Measurements from ENCODE around the gene CHRNG. TPM values are rescaled to one million over a fixed set of nuclear protein-coding genes. Genes with fewer than 3 reads are reported as not detected.

Gene CHRNG
- polyA plus RNA-seq, 4 donors: 0.73 to 2.2 (median 1.5) TPM

DNA sequence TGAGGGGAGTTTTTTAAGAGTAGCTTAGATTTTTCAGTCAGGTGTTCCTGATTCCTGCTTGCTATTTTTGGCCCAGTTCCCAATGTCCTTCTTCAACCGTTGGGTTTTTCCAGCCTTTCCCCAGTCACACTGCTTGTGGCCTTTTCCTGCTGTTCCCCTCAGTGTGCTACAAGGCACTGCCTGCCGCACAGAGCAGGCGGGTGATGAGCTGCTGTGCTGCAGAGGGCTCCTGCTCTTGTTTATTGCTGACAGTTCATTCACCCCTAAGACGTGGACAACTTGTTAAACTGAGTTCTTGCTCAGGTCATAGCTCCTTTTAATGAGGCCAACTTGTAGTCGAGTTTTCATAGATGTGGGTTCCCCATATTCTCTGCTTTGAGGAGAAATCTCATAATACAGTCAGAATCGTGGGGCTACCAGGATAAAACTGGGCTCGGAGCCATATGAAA lies 31.6 kb downstream of the CHRNG start:
- no peak for DNase-seq (ENCODE audit: low read depth in 4 of 4, low spot score in 3 of 4)

DNA sequence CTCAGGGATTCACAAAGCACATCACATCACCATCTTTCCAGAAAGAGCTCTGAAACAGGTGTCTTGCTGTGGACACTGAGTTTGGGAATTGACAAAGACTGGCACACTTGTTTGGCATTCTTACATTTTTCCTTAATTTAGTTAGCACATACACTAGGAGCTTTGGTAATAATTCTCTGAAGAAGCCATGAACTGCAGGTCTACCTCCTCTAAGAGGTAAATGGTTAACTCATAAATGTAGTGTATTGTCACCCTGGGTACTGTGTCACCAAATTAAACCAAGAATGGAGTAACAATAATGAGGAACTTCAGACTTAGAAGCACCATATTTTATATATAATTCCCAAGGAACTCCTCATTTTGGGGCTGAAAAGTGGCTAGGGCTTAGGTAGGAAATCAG lies 33.5 kb downstream of the CHRNG start:
- no peak for DNase-seq (ENCODE audit: low read depth in 4 of 4, low spot score in 3 of 4)

DNA sequence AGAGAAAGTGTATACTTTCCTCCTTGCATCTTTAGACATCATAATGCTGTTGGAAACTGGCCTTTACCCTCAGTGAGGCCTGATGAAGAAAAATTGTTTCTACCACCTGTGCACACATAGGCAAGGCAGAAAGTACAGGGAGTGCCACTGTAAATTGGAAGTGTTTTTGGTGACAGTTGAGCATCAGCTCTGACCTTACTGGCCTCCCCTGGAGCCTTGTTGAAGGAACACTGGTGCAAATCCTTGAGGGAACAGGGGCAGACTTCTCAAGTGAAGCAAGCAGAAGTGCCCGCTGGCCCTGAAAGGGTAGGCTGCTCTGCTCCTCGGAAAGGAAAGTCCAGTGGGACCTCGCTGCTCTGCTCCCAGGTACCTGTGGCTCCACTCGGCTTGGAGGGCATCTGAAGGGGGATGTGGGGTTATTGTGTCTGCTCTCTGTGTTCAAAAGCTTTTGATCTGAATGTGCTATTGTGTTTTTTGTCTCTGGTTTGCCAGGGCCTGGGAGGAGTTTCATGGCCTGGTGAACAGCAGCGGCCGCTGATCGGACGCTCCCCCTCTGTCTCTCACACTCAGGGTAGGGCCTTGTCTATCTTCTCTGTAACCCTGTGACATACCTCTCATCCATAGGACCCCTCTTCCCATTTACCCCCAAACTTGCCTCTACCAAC lies 34.4 kb downstream of the CHRNG start:
- no peak for DNase-seq (ENCODE audit: low read depth in 4 of 4, low spot score in 3 of 4)

DNA sequence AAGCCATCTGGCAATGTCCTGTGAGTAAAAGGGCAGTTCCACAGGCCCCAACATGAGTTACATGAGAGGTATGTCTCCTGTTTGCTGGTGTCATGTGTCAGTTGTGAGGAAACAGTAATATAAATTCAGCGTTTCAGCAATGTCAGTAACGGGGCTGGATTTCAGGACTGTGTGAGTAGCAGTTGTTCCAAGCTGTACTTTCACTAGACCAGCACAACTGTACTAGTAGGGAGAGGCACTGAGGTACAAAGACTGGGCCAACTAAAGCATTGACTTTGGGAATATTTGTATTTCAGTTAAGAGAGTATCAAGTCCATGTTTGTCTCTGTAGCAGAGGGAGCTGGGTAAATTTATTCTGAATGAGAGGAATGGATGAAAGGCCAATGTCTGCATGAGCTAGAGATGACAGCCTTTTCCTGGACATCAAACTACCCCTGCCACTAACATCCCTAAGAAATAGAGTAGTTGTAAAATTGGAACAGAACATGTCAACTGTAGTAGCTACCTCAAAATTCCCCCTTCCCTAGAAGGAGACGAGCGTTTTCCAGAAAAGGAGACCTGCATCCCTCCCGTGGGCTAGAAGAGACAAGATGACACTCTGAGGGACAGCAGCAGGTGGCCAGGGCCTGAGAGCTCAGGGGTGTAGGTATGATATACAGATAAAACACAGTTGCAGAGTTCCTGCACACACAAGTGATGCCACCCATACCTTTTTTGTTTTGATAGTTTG lies 35.3 kb downstream of the CHRNG start:
- no peak for DNase-seq (ENCODE audit: low read depth in 4 of 4, low spot score in 3 of 4)

DNA sequence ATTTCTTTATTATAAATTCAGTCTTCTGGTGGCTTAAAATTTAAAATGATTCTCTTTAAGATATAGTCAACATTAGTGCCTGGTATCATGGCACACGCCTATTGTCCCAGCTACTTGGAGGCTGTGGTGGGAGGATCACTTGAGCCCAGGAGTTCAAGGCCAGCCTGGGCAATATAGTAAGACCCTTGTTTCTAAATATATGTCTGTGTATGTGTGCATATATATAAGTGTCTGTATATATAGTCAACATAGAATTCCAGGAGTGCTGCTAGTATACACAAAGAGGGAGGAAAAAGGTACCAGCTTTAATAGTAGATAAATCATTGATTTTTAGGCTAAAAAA lies 35.9 kb downstream of the CHRNG start:
- DNase-seq (ENCODE audit: low read depth in 4 of 4, low spot score in 3 of 4): no peak

DNA sequence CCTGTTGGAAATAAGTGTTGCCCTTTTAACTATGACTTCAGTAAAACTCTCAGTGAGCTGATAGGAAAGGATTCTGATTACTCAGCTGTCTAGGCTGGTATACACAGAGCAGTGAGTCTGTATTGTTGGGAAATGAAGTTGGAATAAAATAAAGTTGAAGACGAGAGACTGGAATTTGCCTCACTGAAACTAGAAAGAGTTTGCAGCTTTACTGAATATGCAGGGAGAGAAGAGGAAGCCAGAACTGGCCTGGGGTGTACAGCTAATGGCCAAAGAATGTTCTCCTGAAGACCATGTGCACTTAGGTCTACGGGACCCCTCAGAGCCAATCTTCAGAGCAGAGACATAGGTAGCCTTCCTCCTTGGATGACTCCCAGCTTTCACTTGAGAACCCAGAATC lies 37.5 kb downstream of the CHRNG start:
- DNase-seq (ENCODE audit: low read depth in 4 of 4, low spot score in 3 of 4): no peak

DNA sequence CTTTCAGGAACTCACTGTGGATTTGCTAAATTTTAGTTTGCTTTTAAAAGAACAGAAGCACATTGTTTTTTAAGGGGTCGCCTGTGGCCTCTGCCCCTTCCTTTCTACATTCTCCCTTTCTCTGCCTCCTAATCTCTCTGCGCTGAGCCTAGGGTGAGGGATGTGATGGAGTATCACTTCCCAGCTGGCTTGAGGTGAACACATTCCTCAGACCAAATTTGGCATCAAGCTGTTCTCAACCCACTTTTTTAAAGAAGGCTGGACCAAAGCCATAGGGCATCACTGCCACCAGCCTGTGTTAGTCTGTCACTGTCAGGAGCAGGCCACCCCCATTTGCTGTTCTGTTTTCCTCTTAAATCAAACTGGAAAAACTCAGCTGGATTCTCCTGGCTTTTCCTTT lies 38.3 kb downstream of the CHRNG start:
- no peak for DNase-seq (ENCODE audit: low read depth in 4 of 4, low spot score in 3 of 4)

DNA sequence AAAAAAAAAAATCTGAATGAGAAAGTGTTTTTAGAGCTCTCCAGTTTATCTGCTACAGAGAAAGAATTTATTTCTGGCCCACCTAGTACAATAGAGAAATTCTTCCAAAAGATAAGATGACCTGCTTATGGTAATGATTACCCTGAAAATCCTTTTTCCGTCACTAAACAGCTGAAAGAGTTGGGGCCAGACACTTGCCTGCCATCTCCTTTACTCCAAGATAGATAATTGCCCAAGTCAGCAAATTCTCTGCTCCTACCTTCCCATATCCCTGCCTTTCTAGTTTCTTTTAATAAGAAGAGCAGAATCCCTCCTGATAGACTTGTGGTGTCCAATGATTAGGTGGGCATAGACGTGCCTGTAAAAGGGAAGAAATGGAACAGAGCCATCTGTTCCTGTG lies 39.1 kb downstream of the CHRNG start:
- DNase-seq (ENCODE audit: low read depth in 4 of 4, low spot score in 3 of 4): no peak

DNA sequence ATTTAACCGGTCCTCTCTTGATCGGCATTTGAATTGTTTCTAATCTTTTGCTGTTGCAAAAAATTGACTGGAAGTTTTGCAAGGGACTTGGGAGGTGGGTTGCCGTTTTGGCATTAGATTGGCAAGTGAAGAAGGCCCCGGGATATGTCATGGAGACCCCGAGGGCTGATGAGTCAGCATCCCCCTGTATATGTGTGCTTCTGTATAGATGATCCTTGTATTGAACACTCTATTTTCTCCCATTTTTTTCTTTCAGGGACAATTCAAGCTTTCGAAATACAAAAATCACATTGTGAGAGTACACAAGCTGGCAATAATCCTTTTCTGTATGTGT lies 41.1 kb downstream of the CHRNG start:
- no peak for DNase-seq (ENCODE audit: low read depth in 4 of 4, low spot score in 3 of 4)

DNA sequence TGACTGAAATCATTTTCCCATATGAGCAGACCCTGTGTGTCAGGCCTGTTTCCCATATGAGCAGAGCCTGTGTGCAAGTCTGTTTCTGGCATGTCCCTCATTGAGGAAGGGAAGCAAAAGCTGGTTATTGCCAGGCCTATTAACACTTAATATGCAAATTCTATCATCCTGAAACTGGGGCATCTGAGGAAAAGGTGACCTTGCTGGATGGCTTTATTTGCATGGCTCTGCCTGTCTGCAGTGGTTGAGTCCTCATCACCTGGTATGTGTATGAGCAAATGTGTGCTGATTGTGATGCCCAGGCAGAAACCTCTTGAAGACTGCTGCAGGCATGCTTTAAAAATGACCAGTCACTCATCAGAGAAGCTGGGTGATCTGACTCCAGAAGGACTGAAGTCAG lies 42.2 kb downstream of the CHRNG start:
- DNase-seq (ENCODE audit: low read depth in 4 of 4, low spot score in 3 of 4): no peak

DNA sequence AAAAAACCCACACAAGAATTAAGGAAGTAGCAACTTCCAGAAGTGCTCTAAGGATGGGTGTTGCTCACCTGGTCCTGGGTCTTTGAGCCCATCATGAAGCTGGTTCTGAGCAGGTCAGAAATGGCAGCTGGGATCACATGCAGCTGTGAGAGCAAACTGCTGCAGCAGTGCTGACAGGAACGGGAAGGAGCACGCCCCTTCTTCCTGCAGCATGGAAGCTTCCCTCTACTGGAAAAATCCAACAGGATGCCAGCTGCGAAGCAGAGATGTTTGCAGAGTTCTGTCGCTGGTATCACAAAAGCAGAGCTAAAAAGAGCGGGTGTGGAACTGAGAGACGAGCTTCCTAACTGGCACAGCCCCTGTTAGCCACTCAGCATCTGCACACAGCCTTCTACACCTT lies 44.7 kb downstream of the CHRNG start:
- DNase-seq (ENCODE audit: low read depth in 4 of 4, low spot score in 3 of 4): no peak

DNA sequence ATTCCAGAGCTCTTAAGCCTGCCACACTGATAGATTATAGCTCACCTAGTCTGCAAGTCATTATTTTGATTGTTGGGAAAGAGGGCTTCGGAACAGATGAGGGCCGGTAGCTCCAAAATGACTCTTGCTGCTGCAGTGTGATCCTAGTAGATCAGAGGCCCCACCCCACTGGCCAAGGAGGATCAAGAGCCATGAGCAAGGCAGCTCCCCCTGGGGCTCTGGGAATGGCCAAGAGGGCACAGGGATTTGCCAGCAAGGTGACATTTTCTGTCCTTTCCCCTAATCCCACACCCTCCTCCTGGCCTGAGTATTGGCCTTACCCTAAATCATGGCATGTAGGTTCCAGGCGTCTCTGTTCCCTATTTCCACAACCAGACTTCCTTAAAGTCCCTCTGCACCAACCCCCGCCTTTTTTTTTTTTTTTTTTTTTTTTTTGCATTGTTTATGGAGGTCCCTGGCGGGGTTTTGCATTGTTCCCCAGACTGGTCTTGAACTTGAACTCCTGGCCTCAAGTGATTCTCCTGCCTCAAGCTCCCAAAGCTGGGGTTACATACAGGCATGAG lies 47.5 kb downstream of the CHRNG start:
- DNase-seq (ENCODE audit: low read depth in 4 of 4, low spot score in 3 of 4): no peak

DNA sequence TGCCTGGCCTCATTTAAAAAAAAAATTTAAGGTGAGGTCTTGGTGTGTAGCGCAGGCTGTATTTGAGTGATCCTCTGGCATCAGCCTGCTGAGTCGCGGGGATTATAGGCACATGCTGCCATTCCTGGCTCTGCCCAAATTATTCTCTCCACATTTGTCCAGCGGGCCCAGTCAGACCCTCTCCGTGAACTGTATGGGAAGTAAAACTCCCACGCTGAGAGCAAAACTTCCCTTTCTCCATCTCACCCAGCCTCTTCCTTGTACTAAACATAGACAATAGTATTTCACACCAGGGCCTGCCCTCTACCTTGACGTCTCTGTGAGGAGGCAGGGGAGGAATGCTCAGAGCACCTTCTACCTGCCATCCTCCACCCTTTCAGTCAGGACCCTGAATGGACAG lies 48.0 kb downstream of the CHRNG start:
- no peak for DNase-seq (ENCODE audit: low read depth in 4 of 4, low spot score in 3 of 4)

DNA sequence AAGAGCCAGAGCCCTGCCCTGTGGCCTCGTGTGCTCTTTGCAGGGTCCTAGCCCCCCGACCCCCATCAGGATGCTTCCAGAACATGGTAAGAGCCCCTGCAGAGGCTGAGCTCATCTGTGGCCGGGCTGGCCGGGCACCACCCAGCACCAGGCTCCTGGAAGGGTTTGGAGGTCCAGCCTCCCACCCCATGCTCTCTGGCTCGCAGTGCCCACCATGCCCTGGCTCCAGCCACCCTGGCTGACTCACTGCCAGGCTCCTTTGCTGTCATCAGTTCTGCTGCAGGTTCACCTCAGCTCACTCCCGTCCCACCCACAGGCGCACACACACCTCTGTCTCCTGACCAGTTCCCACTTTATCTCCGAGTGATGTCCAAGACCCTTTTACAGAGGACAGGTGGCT lies 48.5 kb downstream of the CHRNG start:
- DNase-seq (ENCODE audit: low read depth in 4 of 4, low spot score in 3 of 4): no peak

DNA sequence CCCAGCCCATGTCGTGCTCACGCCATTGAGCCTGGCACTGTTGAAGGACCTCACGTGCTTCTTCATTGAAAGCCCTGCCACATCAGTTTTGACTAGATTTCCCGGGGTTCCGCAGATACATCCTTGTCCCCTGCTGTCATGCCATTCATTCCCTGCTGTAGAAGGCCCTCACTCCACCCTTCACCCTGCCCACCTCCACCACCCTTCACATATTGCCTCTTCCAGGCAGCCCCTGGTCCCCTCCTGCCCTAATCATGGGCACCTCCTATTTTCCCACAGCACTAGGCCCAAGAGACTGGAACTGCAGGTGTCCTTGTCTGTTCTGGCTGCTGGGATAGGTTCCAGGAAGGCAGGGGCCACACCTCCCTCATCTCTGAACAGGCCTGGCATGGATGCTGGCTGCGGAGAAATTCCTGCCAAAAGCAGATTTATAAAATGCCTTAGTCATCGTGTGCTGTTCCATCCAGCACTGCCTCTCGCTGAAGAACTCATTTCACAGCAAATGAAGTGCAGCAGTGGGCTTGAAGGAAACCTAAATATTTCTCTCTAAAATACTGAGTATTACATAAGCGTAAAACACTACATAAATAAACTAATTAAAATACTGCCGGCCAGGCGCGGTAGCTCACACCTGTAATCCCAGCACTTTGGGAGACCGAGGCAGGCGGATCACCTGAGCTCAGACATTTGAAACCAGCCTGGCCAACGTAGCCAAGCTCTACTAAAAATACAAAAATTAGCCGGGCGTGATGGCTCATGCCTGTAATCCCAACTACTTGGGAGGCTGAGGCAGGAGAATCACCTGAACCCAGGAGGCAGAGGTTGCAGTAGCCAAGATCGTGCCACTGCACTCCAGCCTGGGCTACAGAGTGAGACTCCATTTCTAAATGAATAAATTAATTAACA lies 49.4 kb downstream of the CHRNG start:
- DNase-seq (ENCODE audit: low read depth in 4 of 4, low spot score in 3 of 4): no peak

DNA sequence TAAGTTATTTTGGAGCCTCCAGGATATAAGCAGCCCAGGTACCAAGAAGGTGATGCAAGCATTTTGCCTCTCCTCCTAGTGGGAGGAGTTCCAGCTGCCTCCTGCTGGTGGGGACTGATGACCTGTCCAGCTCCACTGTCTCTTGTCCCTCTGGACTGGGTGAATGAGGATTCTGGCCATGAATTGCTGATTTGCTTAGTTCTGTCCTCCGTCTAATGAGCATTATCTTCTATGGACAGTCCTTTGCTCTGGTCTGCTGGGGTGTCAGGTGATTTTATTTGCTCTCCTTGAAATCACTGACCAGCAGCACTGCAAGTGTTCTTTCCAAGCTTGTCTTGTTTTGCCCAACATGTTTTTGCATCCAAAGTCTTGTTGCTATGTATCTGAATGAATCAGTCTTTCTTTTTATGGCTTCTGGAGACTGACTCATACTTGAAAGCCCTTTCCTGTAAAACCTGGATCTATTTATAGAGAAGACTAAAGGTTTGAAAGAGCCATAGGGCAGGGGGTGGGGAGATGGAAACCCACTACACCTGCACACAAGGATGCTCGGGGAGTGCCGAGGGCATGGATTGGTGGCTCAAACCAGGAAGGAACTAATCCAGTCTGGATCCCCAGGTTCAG lies 53.4 kb downstream of the CHRNG start:
- no peak for DNase-seq (ENCODE audit: low read depth in 4 of 4, low spot score in 3 of 4)

DNA sequence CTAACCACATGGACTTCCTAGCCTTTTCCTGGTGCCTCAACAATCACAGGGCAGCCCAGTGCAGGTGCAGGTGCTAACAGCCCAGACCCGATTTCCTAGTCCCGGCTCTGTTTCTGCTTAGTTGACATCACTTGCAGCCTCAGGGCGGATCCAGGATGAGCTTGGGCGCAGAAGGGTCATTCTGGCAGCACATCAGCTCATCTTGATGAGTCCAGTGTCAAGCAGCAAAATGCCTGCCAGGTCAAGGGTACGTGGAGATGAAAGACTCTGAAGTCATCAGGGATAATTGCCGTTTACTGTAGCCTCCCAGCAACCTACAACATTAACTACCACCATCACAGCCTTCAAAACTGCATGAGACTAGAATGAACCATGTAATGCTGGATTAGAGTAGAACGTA lies 54.5 kb downstream of the CHRNG start:
- no peak for DNase-seq (ENCODE audit: low read depth in 4 of 4, low spot score in 3 of 4)

Data from left renal pelvis (tissue), 4 donors.